Activated CD4-positive, CD25-positive, alpha-beta regulatory T cell treated with anti-CD3 and anti-CD28 coated beads, Interleukin-2, amount 50 U/mL, for 16 hours (primary cell): Measurements from ENCODE around the gene PHC1.
"Not testable (repeated sequence)": the region's sequence is repeated elsewhere in the genome, so short reads cannot be mapped to it uniquely, and the experiment has no call there.

ENCODE experiments used
- DNase-seq: peaks from one replicate; pipeline ENCODE4 v3.0.0-alpha.2; 2020; ENCODE audit warnings: low read depth, low spot score

PHC1 gene

DNA sequence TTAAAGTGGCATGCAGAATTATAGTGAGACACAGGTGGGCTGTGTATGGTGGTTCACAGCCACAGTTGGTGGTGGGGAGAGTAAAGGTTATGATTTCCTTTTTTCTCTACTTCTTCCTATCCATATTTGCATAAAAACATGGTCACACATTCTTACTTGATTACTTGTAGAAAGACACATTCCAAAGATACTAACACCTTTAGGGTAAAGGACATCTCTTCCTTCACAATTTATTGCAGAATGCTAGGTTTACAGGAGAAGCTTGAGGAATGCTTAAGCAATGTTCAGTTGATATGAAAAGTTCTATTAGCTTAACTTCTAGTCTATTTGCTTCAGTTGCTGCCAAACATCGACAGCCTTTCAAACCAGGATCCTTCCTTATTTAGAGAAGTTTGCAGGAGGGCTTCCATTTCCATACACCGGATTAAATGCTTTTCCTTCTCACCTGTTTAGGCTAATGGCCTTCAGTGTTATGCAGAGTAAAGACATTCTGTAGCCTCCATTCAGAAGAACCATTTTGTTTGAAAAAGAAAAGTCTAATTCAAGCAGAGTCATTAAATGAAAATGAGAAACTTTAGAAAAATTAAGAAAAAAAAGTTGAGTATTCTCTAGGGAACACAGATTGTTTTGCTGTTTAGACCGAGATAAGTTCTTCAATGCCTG lies 2.6 kb upstream of the PHC1 start:
- no peak for DNase-seq

DNA sequence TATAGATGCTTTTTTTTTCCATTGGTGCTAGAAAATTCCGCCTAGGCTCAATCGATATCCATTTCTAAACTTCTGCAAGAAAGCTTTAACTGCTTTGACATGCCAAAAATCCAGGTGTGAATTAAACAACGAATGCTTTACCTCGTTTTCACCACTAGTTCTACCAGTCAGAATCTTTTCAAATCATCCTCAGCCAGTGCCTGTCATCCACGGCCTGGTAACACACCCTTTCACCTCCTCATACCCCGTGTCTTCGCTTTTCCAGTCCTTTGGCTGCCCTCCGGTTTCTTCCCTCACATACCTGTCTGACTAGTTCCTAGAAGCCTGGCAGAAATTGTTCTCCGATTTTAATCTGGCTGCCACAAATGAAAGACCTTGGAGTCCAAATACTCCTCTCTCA lies 1.4 kb upstream of the PHC1 start:
- no peak for DNase-seq

DNA sequence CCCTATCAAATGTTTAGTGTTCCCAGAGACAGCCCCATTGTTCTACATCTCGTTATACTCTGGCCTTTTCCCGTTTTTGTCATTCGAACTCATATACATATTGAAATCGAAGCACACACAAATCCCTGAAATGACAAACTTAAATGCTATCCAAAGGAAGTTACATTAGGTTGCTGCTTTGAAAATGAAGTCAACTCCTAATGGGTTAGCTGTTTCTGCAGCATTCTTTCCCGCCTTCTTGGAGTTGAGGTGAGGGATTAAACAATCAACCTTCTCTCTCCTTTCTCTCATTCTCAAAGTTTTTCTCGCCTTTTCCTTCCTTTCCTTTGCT lies 642 bp upstream of the PHC1 start:
- DNase-seq = no peak

DNA sequence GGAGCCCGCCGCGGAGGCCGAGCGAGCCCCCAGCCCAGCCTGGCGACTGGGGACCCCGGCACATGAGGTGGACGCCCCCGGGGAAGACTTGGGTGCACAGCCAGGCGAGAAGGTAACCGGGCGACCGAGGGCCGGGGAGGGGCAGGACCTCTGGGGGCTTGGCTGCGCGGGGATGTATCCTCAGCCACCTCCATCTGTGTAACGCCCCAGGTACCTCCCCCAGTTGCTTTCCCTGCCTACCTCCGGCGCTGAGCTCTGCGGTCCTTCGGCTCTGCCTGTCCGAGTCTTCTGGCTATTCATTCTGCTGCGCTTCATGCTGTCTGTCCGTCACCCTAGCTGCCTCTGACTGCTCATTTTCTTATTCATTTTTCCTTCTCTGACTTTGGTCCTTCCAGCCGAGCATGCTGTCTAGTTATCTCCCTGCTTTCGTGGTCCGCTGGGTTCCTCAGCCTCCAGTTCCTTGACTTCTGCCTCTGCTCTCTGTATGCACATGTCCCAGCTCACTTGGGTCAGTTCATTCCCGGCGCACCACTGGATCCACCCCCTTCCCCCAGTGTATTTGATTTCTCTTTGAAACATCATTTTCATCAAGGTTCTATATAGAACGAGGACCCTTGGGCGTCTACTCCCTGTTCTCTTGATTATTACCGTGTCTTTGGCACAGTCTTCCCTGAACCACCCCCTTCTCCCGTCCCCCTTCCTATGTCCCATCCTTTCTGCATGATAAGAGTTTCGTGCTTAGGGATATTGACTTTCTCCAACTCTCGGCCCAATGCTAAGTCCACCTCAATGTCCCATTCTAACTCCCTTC lies 612 bp downstream of the PHC1 start:
- no peak for DNase-seq

DNA sequence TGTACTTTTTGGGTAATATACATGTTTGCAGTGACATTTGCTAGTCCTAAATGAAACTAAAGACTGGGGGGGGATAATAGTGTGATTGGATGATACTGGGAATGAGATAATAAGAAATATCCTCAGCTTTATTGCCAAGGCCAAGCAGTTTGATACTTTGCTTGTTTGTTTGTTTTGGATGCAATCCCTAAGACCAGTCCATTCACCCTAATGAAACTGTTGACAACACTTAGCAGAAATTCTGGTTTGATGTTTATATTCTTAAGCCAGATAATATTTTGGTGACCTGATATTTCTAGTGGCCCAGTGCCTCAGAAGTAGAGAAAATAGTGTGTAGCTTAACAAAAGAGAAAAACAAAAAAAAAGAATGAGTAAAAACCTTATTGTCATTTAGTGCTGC lies 1.8 kb downstream of the PHC1 start:
- DNase-seq = no peak

DNA sequence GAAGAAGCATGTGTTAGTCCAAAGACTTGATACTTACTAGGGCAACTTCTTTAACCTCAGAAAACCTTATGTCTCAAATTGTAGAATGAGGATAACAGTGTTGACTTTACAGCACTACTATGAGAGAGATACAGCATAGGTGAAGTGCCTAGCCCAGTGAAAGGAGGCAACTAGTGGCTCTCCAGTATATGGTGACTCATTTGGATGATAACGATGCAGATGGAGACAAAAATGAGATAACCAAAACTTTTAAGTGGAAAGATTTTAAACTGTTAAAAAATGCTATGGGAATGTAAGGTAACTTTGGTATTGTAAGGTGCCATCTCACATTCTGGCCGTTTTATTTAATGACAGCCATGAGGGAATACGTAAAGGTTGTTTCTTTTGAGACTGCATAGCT lies 2.7 kb downstream of the PHC1 start:
- no peak for DNase-seq

DNA sequence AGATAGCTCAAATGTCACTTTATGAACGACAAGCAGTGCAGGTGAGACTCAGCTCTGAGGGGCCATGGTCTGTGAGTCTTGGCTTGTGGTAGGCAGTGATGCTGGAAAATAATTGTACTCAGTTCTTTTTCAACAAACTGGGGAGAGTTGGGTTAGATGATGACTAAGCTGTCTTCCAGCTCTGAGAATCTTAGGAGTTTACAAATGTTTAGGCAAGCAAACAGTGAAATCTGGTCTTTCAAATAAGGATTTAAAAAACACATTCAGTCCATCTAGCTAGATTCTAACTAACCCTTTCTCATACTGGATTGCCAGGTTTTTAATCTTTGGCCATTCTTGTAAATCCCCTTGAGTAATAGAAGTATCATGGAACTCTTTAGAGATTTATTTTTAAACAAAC lies 3.4 kb downstream of the PHC1 start:
- DNase-seq = no peak

DNA sequence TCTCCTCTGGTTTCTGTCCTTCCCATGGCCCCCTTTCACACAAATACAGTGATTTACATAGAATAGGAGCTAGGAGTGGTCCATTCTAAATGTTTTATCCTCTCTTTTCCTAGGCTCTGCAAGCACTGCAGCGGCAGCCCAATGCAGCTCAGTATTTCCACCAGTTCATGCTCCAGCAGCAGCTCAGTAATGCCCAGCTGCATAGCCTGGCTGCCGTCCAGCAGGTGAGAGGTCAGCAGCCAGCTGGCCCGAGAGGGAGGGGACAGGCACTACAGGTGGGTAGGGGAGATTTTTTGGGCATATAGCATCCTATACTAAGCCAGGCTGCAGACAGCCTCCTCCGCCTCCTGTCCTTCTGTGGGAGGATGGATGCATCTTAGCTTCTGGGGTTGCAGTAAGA lies 5.3 kb downstream of the PHC1 start:
- DNase-seq = not testable (repeated sequence)

DNA sequence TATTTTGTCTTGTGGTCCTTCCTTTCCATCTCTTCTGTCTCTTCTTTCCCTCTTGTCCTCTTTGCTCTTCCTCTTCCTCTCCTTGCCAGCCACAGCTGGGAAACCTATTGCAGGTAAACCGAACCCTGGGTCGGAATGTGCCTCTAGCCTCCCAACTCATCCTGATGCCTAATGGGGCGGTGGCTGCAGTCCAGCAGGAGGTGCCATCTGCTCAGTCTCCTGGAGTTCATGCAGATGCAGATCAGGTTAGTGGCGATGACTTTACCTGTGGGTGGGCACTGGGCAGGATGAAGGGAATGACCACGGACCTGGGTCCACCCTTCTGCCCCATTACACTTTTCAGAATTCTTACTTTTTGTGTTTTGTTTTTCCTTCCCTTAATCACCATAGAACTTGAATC lies 8.2 kb downstream of the PHC1 start:
- no peak for DNase-seq

DNA sequence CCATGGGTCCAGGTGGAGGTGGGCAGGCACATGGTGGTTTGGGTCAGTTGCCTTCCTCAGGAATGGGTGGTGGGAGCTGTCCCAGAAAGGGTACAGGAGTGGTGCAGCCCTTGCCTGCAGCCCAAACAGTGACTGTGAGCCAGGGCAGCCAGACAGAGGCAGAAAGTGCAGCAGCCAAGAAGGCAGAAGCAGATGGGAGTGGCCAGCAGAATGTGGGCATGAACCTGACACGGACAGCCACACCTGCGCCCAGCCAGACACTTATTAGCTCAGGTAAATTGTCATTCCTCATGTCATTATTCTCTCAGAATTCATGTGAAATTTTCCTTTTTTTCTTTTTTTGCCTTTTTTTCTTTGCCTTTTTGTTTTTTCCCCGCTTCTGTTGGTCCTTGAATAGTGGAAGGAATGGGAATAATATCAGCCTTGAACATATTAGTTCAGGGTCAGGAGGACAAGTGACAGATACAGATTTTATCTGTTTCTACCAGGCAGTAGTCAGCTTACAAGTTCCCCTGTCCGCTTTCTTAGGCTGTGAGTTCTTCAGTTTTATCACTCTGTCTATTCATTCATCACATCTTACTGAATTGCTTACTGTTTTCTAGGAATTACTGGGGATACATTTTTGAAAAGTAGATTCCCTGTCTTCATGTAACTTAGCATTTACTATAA lies 16.5 kb downstream of the PHC1 start:
- not testable (repeated sequence) for DNase-seq

DNA sequence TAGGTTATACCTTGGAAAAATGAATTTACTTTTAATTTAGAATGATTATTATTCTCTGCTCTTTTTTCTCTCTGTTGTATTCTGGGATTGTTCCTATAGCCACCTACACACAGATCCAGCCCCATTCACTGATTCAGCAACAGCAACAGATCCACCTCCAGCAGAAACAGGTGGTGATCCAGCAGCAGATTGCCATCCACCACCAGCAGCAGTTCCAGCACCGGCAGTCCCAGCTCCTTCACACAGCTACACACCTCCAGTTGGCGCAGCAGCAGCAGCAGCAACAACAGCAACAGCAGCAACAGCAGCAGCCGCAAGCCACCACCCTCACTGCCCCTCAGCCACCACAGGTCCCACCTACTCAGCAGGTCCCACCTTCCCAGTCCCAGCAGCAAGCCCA lies 18.2 kb downstream of the PHC1 start:
- DNase-seq = not testable (repeated sequence)

DNA sequence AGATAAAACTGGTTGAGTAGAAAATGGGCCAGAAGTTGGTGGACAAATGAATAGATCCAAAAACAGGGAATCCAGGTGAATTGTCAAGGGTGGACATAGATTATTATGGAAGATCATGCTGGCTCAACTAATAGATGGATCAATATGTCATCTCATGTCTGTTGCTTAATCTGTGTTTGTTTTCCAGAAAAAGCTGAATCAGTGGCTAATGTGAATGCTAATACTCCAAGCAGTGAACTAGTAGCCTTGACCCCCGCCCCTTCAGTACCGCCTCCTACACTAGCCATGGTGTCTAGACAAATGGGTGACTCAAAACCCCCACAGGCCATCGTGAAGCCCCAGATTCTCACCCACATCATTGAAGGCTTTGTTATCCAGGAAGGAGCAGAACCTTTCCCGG lies 19.8 kb downstream of the PHC1 start:
- not testable (repeated sequence) for DNase-seq

DNA sequence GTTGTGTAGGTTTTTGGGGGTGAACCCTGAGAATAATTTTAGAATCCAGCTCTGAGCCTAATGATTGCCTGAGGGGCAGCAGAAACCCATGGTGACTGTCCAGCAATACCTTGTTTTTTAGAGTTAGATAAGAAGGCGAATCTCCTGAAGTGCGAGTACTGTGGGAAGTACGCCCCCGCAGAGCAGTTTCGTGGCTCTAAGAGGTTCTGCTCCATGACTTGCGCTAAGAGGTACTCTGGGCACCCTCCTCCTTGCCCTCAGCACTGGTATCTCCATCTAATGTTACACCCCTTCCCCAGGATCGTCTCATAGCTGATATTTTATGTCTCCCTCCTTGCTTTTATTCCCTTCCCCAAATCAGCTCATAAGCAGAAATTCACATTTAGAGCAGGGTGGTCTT lies 22.4 kb downstream of the PHC1 start:
- DNase-seq = no peak

DNA sequence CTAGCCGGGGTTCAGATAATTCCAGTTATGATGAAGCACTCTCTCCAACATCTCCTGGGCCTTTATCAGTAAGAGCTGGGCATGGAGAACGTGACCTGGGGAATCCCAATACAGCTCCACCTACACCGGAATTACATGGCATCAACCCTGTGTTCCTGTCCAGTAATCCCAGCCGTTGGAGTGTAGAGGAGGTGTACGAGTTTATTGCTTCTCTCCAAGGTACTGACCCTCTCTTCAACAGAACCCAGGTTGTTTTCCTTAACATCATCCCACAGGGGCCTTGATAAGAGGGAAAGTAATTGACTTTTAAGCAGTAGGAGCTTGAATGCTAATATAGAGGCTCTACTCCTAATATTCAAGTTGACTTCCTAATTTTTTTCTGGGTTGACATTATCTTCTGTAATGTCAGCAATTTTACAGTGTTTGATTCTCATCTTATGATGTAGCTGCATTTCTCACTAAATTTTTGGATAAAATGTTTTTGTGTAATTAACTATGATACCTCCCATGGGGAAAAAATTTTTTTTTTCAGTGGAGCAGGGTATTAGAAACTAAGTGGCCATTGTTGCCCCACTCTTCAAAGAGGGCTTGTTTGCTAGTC lies 23.6 kb downstream of the PHC1 start:
- DNase-seq = not testable (repeated sequence)

DNA sequence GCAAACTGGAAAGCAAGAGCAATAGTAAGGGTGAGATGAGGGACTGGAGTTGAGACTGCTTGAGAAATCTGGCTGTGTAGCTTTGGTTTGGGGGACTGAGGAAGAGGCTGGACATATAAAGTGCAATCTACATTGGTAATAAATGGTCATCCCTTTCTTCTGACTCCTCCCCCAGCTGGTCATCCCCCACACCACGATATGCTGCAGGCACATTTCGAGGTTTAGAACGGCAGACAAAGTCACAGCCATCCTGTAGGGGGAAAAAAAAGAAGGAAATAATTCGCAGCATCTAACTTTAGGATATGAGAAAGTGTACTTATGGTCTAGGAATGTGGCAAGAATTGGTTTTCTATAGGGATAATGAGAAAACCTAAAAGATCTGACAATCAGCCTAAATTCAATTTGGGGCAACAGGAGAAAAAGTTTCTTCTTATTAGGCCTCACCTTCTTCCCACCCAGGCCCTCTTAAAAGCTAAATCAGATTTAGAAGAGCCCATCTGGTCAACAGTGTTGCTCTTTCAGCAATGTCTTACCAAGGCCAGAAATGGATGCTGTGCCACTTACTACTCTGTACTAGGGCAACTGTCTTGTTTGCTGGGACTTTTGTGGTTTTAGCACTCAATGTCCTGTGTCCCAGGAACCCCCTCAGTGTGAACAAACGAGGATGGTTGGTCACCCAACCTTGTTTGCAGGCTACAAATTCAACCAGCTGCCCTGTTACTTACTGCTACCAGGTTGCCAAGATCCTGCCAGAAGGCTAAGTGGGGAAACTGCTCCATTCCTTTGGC lies 27.6 kb downstream of the PHC1 start:
- no peak for DNase-seq

DNA sequence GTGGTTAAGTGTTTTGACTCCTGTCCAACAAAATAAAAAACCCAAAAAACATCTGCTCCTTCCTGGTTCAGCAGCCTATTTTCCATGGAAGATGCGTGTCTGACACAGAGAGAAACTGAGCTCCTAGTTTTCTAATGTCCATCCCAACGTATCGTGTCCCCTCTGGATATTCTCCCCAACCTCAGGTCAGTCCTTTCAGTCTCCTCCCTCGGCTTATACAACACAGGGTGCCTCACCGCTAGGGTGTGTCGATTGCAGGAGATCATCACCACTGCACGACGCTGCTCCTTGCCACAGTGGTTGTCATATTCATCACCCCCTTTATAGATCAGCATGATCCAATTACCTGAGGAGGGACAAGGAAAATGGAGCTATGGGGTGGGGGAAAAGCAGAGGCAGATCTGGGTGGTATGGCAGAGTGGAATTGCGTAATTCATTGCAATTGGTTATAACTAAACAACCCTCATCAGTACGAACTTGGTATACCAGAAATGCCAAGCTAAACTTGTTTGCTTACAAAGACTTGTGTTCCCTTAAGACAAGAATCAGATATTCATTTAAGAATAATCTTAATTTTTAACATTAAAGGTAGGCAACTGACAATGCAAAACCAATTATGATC lies 29.4 kb downstream of the PHC1 start:
- DNase-seq = no peak

DNA sequence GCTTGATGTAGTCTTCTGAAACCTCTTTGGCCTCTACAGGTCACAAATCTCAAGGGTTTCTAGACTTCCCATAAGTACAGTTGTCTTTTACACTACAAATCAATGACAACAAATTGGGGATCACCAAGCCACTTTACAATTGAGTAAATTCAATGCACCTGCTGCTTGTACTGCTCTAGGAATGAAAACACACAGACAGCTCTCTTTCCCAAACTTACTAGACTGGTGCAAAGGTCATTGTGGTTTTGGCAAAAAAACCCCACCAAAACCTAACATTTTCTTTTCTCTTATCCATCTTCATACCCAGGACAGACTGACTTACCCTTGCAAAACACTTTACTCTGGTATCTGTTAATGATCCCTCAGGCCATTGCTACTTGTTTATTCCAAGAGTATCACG lies 32.4 kb downstream of the PHC1 start:
- DNase-seq = no peak

DNA sequence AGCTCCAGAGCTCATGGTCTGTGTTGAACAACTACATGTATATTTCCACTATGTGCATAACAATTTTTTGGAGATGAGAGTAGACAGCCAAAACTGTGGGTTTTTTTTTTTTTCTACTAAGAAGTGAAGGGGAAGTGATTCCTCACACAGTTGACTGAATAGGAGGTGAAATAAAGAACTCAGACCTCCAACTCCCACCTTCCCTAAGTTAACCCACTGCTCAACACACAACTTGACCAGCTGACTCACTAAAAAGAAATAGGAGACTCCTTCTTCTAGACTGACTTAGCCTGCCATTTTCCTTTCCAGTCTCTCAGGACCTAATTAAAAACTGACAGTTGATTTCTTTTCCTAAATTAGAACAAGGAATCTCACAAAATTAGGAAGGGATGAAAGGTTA lies 33.4 kb downstream of the PHC1 start:
- DNase-seq = no peak

DNA sequence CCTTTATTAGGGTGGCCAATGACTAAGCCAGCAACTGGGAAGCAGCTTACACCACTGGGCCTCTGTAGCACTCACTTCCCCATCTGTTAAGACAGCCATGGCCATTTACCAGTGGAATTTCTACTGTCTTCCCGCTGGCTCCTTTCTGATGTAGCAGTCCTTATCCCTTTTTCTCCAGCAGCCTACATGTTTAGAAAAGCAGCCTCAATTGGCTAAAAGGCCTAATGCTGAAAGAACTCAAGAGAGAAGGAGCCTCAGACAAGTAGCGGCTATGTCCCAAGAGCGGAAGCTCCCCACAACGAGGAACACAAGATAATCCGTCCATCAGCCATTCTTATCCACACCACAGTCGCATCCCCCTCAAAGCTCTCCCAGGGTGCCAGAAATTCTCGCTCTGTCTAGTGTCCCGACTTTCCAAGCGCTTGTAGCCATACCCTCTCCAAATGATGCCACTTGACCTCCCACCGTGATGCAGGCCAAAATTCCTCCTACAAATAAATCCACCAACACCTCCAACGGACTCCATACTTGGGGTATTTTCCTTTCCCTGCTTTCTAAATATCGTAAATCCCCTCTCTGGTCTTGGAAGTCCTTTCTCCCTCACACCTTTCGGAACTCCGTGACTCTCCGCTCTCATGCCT lies 34.5 kb downstream of the PHC1 start:
- no peak for DNase-seq

DNA sequence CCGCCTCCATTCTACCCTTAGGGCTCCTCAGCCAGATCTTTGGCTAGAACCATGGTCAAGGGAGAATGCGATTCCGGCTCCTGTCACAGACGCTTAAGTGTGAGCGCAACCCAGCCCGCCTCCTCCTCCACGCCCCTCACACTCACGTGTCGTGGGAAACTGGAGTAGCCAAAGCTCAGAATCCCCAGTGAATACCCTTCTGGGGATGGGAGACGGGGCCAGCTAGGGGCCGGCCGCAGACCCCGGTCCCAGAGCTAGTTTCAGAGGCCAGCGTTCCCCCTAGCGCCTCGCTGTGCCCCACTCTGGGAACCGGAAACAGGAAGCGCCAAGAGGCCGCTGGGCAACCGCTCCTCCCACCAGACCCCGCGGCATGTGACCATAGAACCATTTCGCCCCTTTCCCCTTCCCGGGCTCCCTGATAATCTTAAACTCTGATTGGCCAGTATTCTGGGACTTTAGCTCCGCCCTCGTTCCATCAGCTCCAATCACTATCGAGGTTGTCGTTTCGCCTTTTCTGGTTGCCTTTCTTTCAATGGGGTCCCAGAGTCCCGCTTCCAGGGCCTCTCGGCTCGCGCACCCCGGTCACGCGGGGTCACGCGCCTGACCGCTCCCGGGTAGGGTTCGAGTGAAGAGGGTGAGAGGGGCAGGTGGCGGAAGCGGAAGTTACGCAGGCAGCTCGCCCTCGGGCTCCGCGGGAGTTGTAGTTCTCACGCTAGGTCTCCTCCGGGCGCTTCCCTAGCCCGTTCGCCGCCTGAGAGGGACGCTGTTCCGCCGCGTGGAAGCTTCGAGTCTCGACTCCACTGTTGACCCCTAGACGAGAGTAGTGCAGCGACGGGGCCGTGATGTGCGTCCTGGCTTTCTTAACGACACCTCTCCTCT lies 35.3 kb downstream of the PHC1 start, which contains the start of gene M6PR:
TSS of gene M6PR (minus strand) at position 304 of the 879 bp plus-strand sequence. CDS start 3,241 bp downstream, outside the sequence.
- peak; percentile 69 for DNase-seq
